ENCODE data around the gene CLCF1.

CLCF1 gene

DNA sequence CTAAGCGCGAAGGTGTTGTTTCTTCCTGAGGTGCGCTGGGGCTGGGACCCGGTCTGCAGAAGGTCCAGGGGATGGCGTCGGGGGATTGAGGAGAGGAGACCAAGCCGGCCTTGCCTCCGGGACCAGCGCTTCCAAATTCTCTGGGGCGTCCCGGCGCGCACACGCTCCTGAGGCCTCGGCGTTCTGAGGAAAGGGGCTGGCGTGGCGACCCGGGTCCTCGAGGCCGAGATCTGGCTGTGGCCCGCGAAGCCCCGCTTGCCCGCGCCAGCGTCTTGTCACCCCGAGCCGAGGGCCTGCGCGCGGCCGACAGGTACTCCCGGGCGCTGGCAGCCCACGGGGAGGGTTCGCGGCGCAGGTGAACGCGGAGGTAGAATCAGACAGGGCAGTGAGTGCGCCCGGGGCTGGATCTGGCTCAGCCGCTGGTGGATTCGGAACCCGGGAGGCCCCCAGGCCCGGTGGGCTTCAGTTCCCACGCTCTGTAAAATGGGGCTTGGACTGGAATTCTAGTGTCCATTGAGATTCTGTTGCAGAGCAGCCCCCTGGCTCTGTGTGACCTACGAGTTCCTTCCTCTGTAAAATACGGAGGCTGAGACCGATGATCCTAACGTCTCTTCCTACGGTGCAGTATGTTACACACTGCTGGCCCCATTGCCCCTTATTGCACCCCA, 55.4 kb downstream of the CLCF1 start:
- Histone ChIP-seq H4K20me1 (ENCODE audit: insufficient read depth, low read length, poor library complexity, severe bottlenecking) (no peaks in the 10 kb centered on the region), H3K4me1 (ENCODE audit: insufficient read depth, low read length, poor library complexity, severe bottlenecking) (peaks cover 11% of the 10 kb centered on the region), H2AFZ (ENCODE audit: low read length) (peak overlapping the region; percentile 68), H3K79me2 (ENCODE audit: insufficient read depth, low read length) (no peaks in the 10 kb centered on the region), H3K36me3 (ENCODE audit: insufficient read depth, low read length) (no peaks in the 10 kb centered on the region), H3K9ac (ENCODE audit: low read depth, low read length, poor library complexity, severe bottlenecking) (peak overlapping the region; percentile 38), H3K27me3 (ENCODE audit: insufficient read depth, low read length, poor library complexity, severe bottlenecking) (no peaks in the 10 kb centered on the region), H3K4me3 (ENCODE audit: low read length, poor library complexity, severe bottlenecking) (peak overlapping the region; percentile 93), H3F3A (ENCODE audit: low read depth) (no peaks in the 10 kb centered on the region), H3K9me3 (ENCODE audit: insufficient read depth, low read depth, low read length) (no peaks in the 10 kb centered on the region), H3K9me2 (replicated peaks; ENCODE audit: low read depth, low read length) (no peaks in the 10 kb centered on the region), H3K4me2 (ENCODE audit: low read depth, low read length, poor library complexity, severe bottlenecking) (peak overlapping the region; percentile 89)
- no peak for TF ChIP-seq EZH2phosphoT487 (IDR thresholded peaks at IDR 0.05; ENCODE audit: borderline replicate concordance)
- TF ChIP-seq, protein P1, sequence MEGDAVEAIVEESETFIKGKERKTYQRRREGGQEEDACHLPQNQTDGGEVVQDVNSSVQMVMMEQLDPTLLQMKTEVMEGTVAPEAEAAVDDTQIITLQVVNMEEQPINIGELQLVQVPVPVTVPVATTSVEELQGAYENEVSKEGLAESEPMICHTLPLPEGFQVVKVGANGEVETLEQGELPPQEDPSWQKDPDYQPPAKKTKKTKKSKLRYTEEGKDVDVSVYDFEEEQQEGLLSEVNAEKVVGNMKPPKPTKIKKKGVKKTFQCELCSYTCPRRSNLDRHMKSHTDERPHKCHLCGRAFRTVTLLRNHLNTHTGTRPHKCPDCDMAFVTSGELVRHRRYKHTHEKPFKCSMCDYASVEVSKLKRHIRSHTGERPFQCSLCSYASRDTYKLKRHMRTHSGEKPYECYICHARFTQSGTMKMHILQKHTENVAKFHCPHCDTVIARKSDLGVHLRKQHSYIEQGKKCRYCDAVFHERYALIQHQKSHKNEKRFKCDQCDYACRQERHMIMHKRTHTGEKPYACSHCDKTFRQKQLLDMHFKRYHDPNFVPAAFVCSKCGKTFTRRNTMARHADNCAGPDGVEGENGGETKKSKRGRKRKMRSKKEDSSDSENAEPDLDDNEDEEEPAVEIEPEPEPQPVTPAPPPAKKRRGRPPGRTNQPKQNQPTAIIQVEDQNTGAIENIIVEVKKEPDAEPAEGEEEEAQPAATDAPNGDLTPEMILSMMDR (conservative IDR thresholded peaks at IDR 0.05; ENCODE audit: low read length): no peak

GRCh38 chr11:67317205-67317887, 56.1 kb downstream of the CLCF1 start:
- Histone ChIP-seq H3K79me2 (ENCODE audit: insufficient read depth, low read length) (no peaks in the 10 kb centered on the region), H3K4me2 (ENCODE audit: low read depth, low read length, poor library complexity, severe bottlenecking) (peak overlapping the region; percentile 89), H3K9ac (ENCODE audit: low read depth, low read length, poor library complexity, severe bottlenecking) (peak overlapping the region; percentile 88), H3K9me2 (replicated peaks; ENCODE audit: low read depth, low read length) (no peaks in the 10 kb centered on the region), H3K9me3 (ENCODE audit: insufficient read depth, low read depth, low read length) (no peaks in the 10 kb centered on the region), H3K36me3 (ENCODE audit: insufficient read depth, low read length) (no peaks in the 10 kb centered on the region), H3K4me1 (ENCODE audit: insufficient read depth, low read length, poor library complexity, severe bottlenecking) (peaks cover 18% of the 10 kb centered on the region), H4K20me1 (ENCODE audit: insufficient read depth, low read length, poor library complexity, severe bottlenecking) (no peaks in the 10 kb centered on the region), H3K4me3 (ENCODE audit: low read length, poor library complexity, severe bottlenecking) (peak overlapping the region; percentile 93), H3K27me3 (ENCODE audit: insufficient read depth, low read length, poor library complexity, severe bottlenecking) (no peaks in the 10 kb centered on the region), H2AFZ (ENCODE audit: low read length) (peak overlapping the region; percentile 96), H3F3A (ENCODE audit: low read depth) (no peaks in the 10 kb centered on the region)
- no peak for TF ChIP-seq EZH2phosphoT487 (IDR thresholded peaks at IDR 0.05; ENCODE audit: borderline replicate concordance)
- TF ChIP-seq, protein P1 (conservative IDR thresholded peaks at IDR 0.05; ENCODE audit: low read length): peak; percentile 86

- H3K4me3 ChIP-seq (ENCODE audit: low read length, poor library complexity, severe bottlenecking): peak overlapping the region; percentile 93
Measured at GRCh38 chr11:67316882-67317204, 56.6 kb downstream of the CLCF1 start.

More at GRCh38 chr11:67316882-67317204, 56.6 kb downstream of the CLCF1 start:
- TF ChIP-seq, protein P1 (conservative IDR thresholded peaks at IDR 0.05; ENCODE audit: low read length): no peak
- no peak for TF ChIP-seq EZH2phosphoT487 (IDR thresholded peaks at IDR 0.05; ENCODE audit: borderline replicate concordance)
- Histone ChIP-seq H3K36me3 (ENCODE audit: insufficient read depth, low read length) (no peaks in the 10 kb centered on the region), H3F3A (ENCODE audit: low read depth) (no peaks in the 10 kb centered on the region), H3K9me2 (replicated peaks; ENCODE audit: low read depth, low read length) (no peaks in the 10 kb centered on the region), H3K27me3 (ENCODE audit: insufficient read depth, low read length, poor library complexity, severe bottlenecking) (no peaks in the 10 kb centered on the region), H3K4me1 (ENCODE audit: insufficient read depth, low read length, poor library complexity, severe bottlenecking) (peaks cover 20% of the 10 kb centered on the region), H3K9me3 (ENCODE audit: insufficient read depth, low read depth, low read length) (no peaks in the 10 kb centered on the region), H4K20me1 (ENCODE audit: insufficient read depth, low read length, poor library complexity, severe bottlenecking) (no peaks in the 10 kb centered on the region), H3K79me2 (ENCODE audit: insufficient read depth, low read length) (no peaks in the 10 kb centered on the region), H3K9ac (ENCODE audit: low read depth, low read length, poor library complexity, severe bottlenecking) (peak overlapping the region; percentile 88), H3K4me2 (ENCODE audit: low read depth, low read length, poor library complexity, severe bottlenecking) (peak overlapping the region; percentile 89), H2AFZ (ENCODE audit: low read length) (peak overlapping the region; percentile 96)
